Measurements from ENCODE around the gene LILRB5. TPM values are rescaled to one million over a fixed set of nuclear protein-coding genes. Genes with fewer than 3 reads are reported as not detected.
"Not testable (repeated sequence)": the region's sequence is repeated elsewhere in the genome, so short reads cannot be mapped to it uniquely, and the experiment has no call there.

LILRB5 gene
- total RNA-seq, 1 donor from 2014 or later = 0.05 TPM

- H3K27ac Mint-ChIP-seq; H3K9me3 Mint-ChIP-seq; H3K4me3 Mint-ChIP-seq (ENCODE audit: low read depth); DNase-seq (ENCODE audit: low spot score); H3K36me3 Mint-ChIP-seq (ENCODE audit: low read depth); H3K4me1 Mint-ChIP-seq (ENCODE audit: low read depth); intact Hi-C loops (cut with micrococcal nuclease): not testable (repeated sequence)
- H3K27me3 Mint-ChIP-seq (ENCODE audit: low read depth) = peaks cover 27% of the 10 kb centered on the region
Observed at GRCh38 chr19:54281729-54282075, 24.6 kb upstream of the LILRB5 start.

- H3K27me3 Mint-ChIP-seq (ENCODE audit: low read depth) = peaks cover 27% of the 10 kb centered on the region
- no peaks in the 10 kb centered on the region for H3K36me3 Mint-ChIP-seq (ENCODE audit: low read depth)
- intact Hi-C loops (cut with micrococcal nuclease) = no loop called here
- DNase-seq (ENCODE audit: low spot score) = no peak
- H3K27ac Mint-ChIP-seq = no peak within 1 kb of the TSS
- H3K4me1 Mint-ChIP-seq (ENCODE audit: low read depth) = no peaks in the 10 kb centered on the region
- H3K4me3 Mint-ChIP-seq (ENCODE audit: low read depth) = no peak within 1 kb of the TSS
- H3K9me3 Mint-ChIP-seq = no peaks in the 10 kb centered on the region
Observed at GRCh38 chr19:54281007-54281728, 24.1 kb upstream of the LILRB5 start, which contains the start of gene LILRB2. Gene LILRB2, minus strand, starts transcription at chr19:54281110. Its CDS starts 614 bp downstream, at chr19:54280496.

- H3K9me3 Mint-ChIP-seq; DNase-seq (ENCODE audit: low spot score); H3K36me3 Mint-ChIP-seq (ENCODE audit: low read depth); H3K27ac Mint-ChIP-seq; H3K4me3 Mint-ChIP-seq (ENCODE audit: low read depth); intact Hi-C loops (cut with micrococcal nuclease); H3K4me1 Mint-ChIP-seq (ENCODE audit: low read depth): not testable (repeated sequence)
- peaks cover 27% of the 10 kb centered on the region for H3K27me3 Mint-ChIP-seq (ENCODE audit: low read depth)
Observed at GRCh38 chr19:54280441-54280840, 23.4 kb upstream of the LILRB5 start.

- H3K27ac Mint-ChIP-seq; DNase-seq (ENCODE audit: low spot score); H3K9me3 Mint-ChIP-seq; intact Hi-C loops (cut with micrococcal nuclease); H3K4me1 Mint-ChIP-seq (ENCODE audit: low read depth); H3K4me3 Mint-ChIP-seq (ENCODE audit: low read depth); H3K36me3 Mint-ChIP-seq (ENCODE audit: low read depth): not testable (repeated sequence)
- H3K27me3 Mint-ChIP-seq (ENCODE audit: low read depth) = peaks cover 27% of the 10 kb centered on the region
Observed at GRCh38 chr19:54280025-54280424, 23.0 kb upstream of the LILRB5 start.

GRCh38 chr19:54279406-54279962 is 22.4 kb upstream of the LILRB5 start:
- no peak for DNase-seq (ENCODE audit: low spot score)
- Mint-ChIP-seq H3K4me1 (ENCODE audit: low read depth) (no peaks in the 10 kb centered on the region), H3K4me3 (ENCODE audit: low read depth) (no peak overlapping the region), H3K27me3 (ENCODE audit: low read depth) (peaks cover 22% of the 10 kb centered on the region), H3K36me3 (ENCODE audit: low read depth) (no peaks in the 10 kb centered on the region), H3K9me3 (no peaks in the 10 kb centered on the region), H3K27ac (no peak overlapping the region)
- intact Hi-C loops (cut with micrococcal nuclease) = no loop called here

- intact Hi-C loops (cut with micrococcal nuclease); H3K27ac Mint-ChIP-seq; H3K4me3 Mint-ChIP-seq (ENCODE audit: low read depth); DNase-seq (ENCODE audit: low spot score); H3K36me3 Mint-ChIP-seq (ENCODE audit: low read depth); H3K9me3 Mint-ChIP-seq; H3K4me1 Mint-ChIP-seq (ENCODE audit: low read depth): not testable (repeated sequence)
- H3K27me3 Mint-ChIP-seq (ENCODE audit: low read depth) = peaks cover 22% of the 10 kb centered on the region
Observed at GRCh38 chr19:54278571-54279195, 21.6 kb upstream of the LILRB5 start.

- H3K4me3 Mint-ChIP-seq (ENCODE audit: low read depth); intact Hi-C loops (cut with micrococcal nuclease); H3K36me3 Mint-ChIP-seq (ENCODE audit: low read depth); H3K9me3 Mint-ChIP-seq; H3K4me1 Mint-ChIP-seq (ENCODE audit: low read depth); DNase-seq (ENCODE audit: low spot score); H3K27ac Mint-ChIP-seq: not testable (repeated sequence)
- peaks cover 19% of the 10 kb centered on the region for H3K27me3 Mint-ChIP-seq (ENCODE audit: low read depth)
Observed at GRCh38 chr19:54278056-54278455, 21.0 kb upstream of the LILRB5 start.

GRCh38 chr19:54277111-54277615 is 20.1 kb upstream of the LILRB5 start:
- H3K9me3 Mint-ChIP-seq; H3K36me3 Mint-ChIP-seq (ENCODE audit: low read depth); H3K27ac Mint-ChIP-seq; intact Hi-C loops (cut with micrococcal nuclease); DNase-seq (ENCODE audit: low spot score); H3K4me3 Mint-ChIP-seq (ENCODE audit: low read depth); H3K4me1 Mint-ChIP-seq (ENCODE audit: low read depth): not testable (repeated sequence)
- peaks cover 16% of the 10 kb centered on the region for H3K27me3 Mint-ChIP-seq (ENCODE audit: low read depth)

GRCh38 chr19:54275951-54276350 is 18.9 kb upstream of the LILRB5 start:
- intact Hi-C loops (cut with micrococcal nuclease) = no loop called here
- H3K27me3 Mint-ChIP-seq (ENCODE audit: low read depth) = peaks cover 11% of the 10 kb centered on the region

GRCh38 chr19:54274516-54274915 is 17.4 kb upstream of the LILRB5 start:
- H3K9me3 Mint-ChIP-seq; H3K4me1 Mint-ChIP-seq (ENCODE audit: low read depth); H3K4me3 Mint-ChIP-seq (ENCODE audit: low read depth); H3K27ac Mint-ChIP-seq; H3K36me3 Mint-ChIP-seq (ENCODE audit: low read depth); DNase-seq (ENCODE audit: low spot score); intact Hi-C loops (cut with micrococcal nuclease): not testable (repeated sequence)
- H3K27me3 Mint-ChIP-seq (ENCODE audit: low read depth) = peaks cover 12% of the 10 kb centered on the region

More at GRCh38 chr19:54275951-54276350, 18.9 kb upstream of the LILRB5 start:
- H3K9me3 Mint-ChIP-seq = no peaks in the 10 kb centered on the region
- H3K4me1 Mint-ChIP-seq (ENCODE audit: low read depth) = no peaks in the 10 kb centered on the region
- no peak for DNase-seq (ENCODE audit: low spot score)
- H3K27ac Mint-ChIP-seq = no peak overlapping the region
- H3K36me3 Mint-ChIP-seq (ENCODE audit: low read depth) = no peaks in the 10 kb centered on the region
- H3K4me3 Mint-ChIP-seq (ENCODE audit: low read depth) = no peak overlapping the region

- H3K9me3 Mint-ChIP-seq = no peaks in the 10 kb centered on the region
- H3K27me3 Mint-ChIP-seq (ENCODE audit: low read depth) = peaks cover 12% of the 10 kb centered on the region
- no peak overlapping the region for H3K27ac Mint-ChIP-seq
- no peaks in the 10 kb centered on the region for H3K36me3 Mint-ChIP-seq (ENCODE audit: low read depth)
- H3K4me3 Mint-ChIP-seq (ENCODE audit: low read depth) = no peak overlapping the region
- DNase-seq (ENCODE audit: low spot score) = no peak
- no peaks in the 10 kb centered on the region for H3K4me1 Mint-ChIP-seq (ENCODE audit: low read depth)
- intact Hi-C loops (cut with micrococcal nuclease) = no loop called here
Observed at GRCh38 chr19:54273821-54274220, 16.7 kb upstream of the LILRB5 start.

- H3K4me1 Mint-ChIP-seq (ENCODE audit: low read depth); H3K4me3 Mint-ChIP-seq (ENCODE audit: low read depth); H3K36me3 Mint-ChIP-seq (ENCODE audit: low read depth); intact Hi-C loops (cut with micrococcal nuclease); H3K9me3 Mint-ChIP-seq; H3K27ac Mint-ChIP-seq; DNase-seq (ENCODE audit: low spot score): not testable (repeated sequence)
- H3K27me3 Mint-ChIP-seq (ENCODE audit: low read depth) = peaks cover 22% of the 10 kb centered on the region
Observed at GRCh38 chr19:54272181-54272580, 15.1 kb upstream of the LILRB5 start.

- H3K4me1 Mint-ChIP-seq (ENCODE audit: low read depth); H3K4me3 Mint-ChIP-seq (ENCODE audit: low read depth); H3K36me3 Mint-ChIP-seq (ENCODE audit: low read depth); H3K27ac Mint-ChIP-seq; DNase-seq (ENCODE audit: low spot score); intact Hi-C loops (cut with micrococcal nuclease); H3K9me3 Mint-ChIP-seq: not testable (repeated sequence)
- H3K27me3 Mint-ChIP-seq (ENCODE audit: low read depth) = peaks cover 22% of the 10 kb centered on the region
Observed at GRCh38 chr19:54271587-54271986, 14.5 kb upstream of the LILRB5 start.
